ENCODE data around the gene AGPAT1. TPM values are rescaled to one million over a fixed set of nuclear protein-coding genes. Genes with fewer than 3 reads are reported as not detected.

AGPAT1 gene
- total and polyA plus RNA-seq, 2 of the 13 experiments (the other 11 are each of a cell fraction or from before 2014, with no cell fraction given): 51.3 to 139 TPM

DNA sequence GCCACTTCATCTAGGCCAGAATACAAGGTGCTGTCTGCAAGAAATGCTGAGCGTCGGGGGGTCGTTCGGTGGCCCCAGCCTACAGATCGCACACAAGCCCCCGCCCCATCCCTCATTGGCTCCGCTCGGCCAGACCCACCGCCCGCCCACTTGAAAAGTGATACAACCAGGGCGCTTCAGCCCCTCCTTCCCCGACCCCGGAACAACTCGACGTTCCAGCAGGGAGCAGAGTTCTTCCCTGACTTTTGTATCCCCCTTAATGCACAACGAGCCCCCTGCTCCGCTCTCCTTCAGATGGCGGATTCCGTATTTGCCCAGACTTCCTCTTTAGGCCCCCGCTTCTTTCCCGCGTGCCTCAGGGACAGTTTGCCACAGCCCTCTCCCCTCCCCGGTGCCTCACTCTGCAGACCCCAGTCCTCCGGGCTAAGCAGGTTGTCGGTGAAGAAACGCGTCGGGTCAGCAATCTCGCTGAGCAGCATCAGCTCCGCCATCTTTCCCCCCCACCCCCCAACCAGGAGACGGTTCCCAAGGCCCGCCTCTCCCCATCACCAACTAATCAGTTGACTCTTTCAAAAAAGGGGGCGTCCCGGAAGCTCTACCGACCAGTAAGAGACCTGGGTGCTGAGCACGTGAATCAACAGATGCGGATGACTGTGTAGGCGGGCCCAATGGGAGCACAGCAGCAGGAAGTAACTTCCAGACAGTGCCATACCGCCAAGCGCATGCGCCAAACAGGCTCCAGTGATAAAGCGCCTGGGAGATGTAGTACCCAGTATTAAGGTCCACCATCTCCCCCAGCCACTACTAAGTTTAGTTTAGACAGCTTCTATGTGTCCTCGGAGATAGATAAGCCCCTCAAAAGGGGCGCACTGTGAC, 47.9 kb downstream of the AGPAT1 start, which contains the start of gene ATF6B (continued):
- TF ChIP-seq, protein P1, sequence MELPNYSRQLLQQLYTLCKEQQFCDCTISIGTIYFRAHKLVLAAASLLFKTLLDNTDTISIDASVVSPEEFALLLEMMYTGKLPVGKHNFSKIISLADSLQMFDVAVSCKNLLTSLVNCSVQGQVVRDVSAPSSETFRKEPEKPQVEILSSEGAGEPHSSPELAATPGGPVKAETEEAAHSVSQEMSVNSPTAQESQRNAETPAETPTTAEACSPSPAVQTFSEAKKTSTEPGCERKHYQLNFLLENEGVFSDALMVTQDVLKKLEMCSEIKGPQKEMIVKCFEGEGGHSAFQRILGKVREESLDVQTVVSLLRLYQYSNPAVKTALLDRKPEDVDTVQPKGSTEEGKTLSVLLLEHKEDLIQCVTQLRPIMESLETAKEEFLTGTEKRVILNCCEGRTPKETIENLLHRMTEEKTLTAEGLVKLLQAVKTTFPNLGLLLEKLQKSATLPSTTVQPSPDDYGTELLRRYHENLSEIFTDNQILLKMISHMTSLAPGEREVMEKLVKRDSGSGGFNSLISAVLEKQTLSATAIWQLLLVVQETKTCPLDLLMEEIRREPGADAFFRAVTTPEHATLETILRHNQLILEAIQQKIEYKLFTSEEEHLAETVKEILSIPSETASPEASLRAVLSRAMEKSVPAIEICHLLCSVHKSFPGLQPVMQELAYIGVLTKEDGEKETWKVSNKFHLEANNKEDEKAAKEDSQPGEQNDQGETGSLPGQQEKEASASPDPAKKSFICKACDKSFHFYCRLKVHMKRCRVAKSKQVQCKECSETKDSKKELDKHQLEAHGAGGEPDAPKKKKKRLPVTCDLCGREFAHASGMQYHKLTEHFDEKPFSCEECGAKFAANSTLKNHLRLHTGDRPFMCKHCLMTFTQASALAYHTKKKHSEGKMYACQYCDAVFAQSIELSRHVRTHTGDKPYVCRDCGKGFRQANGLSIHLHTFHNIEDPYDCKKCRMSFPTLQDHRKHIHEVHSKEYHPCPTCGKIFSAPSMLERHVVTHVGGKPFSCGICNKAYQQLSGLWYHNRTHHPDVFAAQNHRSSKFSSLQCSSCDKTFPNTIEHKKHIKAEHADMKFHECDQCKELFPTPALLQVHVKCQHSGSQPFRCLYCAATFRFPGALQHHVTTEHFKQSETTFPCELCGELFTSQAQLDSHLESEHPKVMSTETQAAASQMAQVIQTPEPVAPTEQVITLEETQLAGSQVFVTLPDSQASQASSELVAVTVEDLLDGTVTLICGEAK (IDR thresholded peaks at IDR 0.05): no peak
- TF ChIP-seq, protein P1 (CRISPR knock-in tag; IDR thresholded peaks at IDR 0.05): peak; percentile 44; the same call in 1 of the 2 replicates
- no peak for TF ChIP-seq RORA (CRISPR knock-in tag; IDR thresholded peaks at IDR 0.05)
- TF ChIP-seq TEAD2 (CRISPR knock-in tag; IDR thresholded peaks at IDR 0.05): no peak
- TF ChIP-seq EEA1 (CRISPR knock-in tag; IDR thresholded peaks at IDR 0.05; ENCODE audit: borderline replicate concordance): 0 out of 2 replicates have a peak, but pooled peaks have one; percentile 14
- TF ChIP-seq SOX13 (IDR thresholded peaks at IDR 0.05): no peak
- TF ChIP-seq SOX13 (CRISPR knock-in tag; conservative IDR thresholded peaks at IDR 0.05 in 1 of 2, IDR thresholded peaks at IDR 0.05 in 1 of 2): no peak
- no peak for TF ChIP-seq ZNF710 (CRISPR knock-in tag; IDR thresholded peaks at IDR 0.05; ENCODE audit: borderline replicate concordance)
- no peak; the same call in 1 of the 2 replicates for TF ChIP-seq FOXC1 (CRISPR knock-in tag; IDR thresholded peaks at IDR 0.05; ENCODE audit: borderline replicate concordance)
- no peak for TF ChIP-seq ZMYM2 (CRISPR knock-in tag; IDR thresholded peaks at IDR 0.05)
- TF ChIP-seq, protein P2, sequence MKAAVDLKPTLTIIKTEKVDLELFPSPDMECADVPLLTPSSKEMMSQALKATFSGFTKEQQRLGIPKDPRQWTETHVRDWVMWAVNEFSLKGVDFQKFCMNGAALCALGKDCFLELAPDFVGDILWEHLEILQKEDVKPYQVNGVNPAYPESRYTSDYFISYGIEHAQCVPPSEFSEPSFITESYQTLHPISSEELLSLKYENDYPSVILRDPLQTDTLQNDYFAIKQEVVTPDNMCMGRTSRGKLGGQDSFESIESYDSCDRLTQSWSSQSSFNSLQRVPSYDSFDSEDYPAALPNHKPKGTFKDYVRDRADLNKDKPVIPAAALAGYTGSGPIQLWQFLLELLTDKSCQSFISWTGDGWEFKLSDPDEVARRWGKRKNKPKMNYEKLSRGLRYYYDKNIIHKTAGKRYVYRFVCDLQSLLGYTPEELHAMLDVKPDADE (CRISPR knock-in tag; IDR thresholded peaks at IDR 0.05): no peak
- TF ChIP-seq ARNT (IDR thresholded peaks at IDR 0.05): no peak
- no peak for TF ChIP-seq ZNF24 (IDR thresholded peaks at IDR 0.05)
